Stomach smooth muscle (tissue), 2 donors: ENCODE results near the gene EIF6.
"Not testable (repeated sequence)": the region's sequence is repeated elsewhere in the genome, so short reads cannot be mapped to it uniquely, and the experiment has no call there.

Source experiments
- H3K27ac ChIP-seq: one replicate; pipeline ENCODE4 v1.7.0; 2013; ENCODE audit warnings: mild to moderate bottlenecking, low read length, inconsistent platforms
- H3K27me3 ChIP-seq, 2 donors: one replicate each; pipeline ENCODE4 v1.7.0; 2013; ENCODE audit warnings: low read length in 2 of 2; ENCODE audit not compliant: insufficient read depth in 2 of 2, control insufficient read depth in 1 of 2
- H3K36me3 ChIP-seq, 2 donors: one replicate each; pipeline ENCODE4 v1.7.0; 2013; ENCODE audit warnings: low read length in 2 of 2; ENCODE audit not compliant: control insufficient read depth in 2 of 2, insufficient read depth in 2 of 2
- H3K4me1 ChIP-seq: one replicate; pipeline ENCODE4 v1.7.0; 2013; ENCODE audit warnings: low read length; ENCODE audit not compliant: control insufficient read depth, insufficient read depth
- H3K4me3 ChIP-seq, 2 donors: one replicate each; pipeline ENCODE4 v1.7.0; 2013; ENCODE audit warnings: low read length in 2 of 2
- H3K9ac ChIP-seq, 2 donors: one replicate each; pipeline ENCODE4 v1.7.0; 2013; ENCODE audit warnings: low read length in 2 of 2, mild to moderate bottlenecking in 1 of 2
- H3K9me3 ChIP-seq, 2 donors: one replicate each; pipeline ENCODE4 v1.7.0; 2013; ENCODE audit warnings: low read length in 2 of 2; ENCODE audit not compliant: control insufficient read depth in 2 of 2
- donor health status: healthy.
- donor health status: Pancreatic carcinoma.

The EIF6 gene

GRCh38 chr20:35267092-35267491, 17.5 kb downstream of the EIF6 start:
- Histone ChIP-seq H3K27ac (no peak overlapping the region), H3K9ac (no peak overlapping the region)

GRCh38 chr20:35264755-35265154, 19.8 kb downstream of the EIF6 start:
- no peak overlapping the region for H3K4me3 ChIP-seq
- no peaks in the 10 kb centered on the region for H3K27me3 ChIP-seq
- peaks cover 6 to 17% of the 10 kb centered on the region in 2 donors for H3K36me3 ChIP-seq
- no peak overlapping the region for H3K9ac ChIP-seq
- no peaks in the 10 kb centered on the region for H3K9me3 ChIP-seq
- peaks cover 20% of the 10 kb centered on the region for H3K4me1 ChIP-seq
- no peak overlapping the region for H3K27ac ChIP-seq

More at GRCh38 chr20:35267092-35267491, 17.5 kb downstream of the EIF6 start:
- Histone ChIP-seq H3K9me3 (no peaks in the 10 kb centered on the region), H3K36me3 (peaks cover 17 to 26% of the 10 kb centered on the region in 2 donors), H3K27me3 (no peaks in the 10 kb centered on the region), H3K4me1 (peaks cover 20% of the 10 kb centered on the region), H3K4me3 (no peak overlapping the region)

GRCh38 chr20:35263532-35264341, 20.8 kb downstream of the EIF6 start:
- peak overlapping the region; percentile 57 to 58 for H3K9ac ChIP-seq
- peak overlapping the region; percentile 70 for H3K27ac ChIP-seq
- peaks cover 15% of the 10 kb centered on the region for H3K4me1 ChIP-seq
- no peaks in the 10 kb centered on the region for H3K9me3 ChIP-seq
- no peaks in the 10 kb centered on the region for H3K27me3 ChIP-seq
- H3K4me3 ChIP-seq: peak overlapping the region; percentile 46 to 55
- H3K36me3 ChIP-seq: peaks cover 6 to 15% of the 10 kb centered on the region in 2 donors

GRCh38 chr20:35262731-35263531, 21.6 kb downstream of the EIF6 start:
- H3K4me3 ChIP-seq: peak overlapping the region; percentile 46 to 55
- peak overlapping the region; percentile 70 for H3K27ac ChIP-seq
- H3K4me1 ChIP-seq: peaks cover 15% of the 10 kb centered on the region
- peak overlapping the region; percentile 57 to 58 for H3K9ac ChIP-seq
- H3K27me3 ChIP-seq, H3K9me3 ChIP-seq: not testable (repeated sequence)
- H3K36me3 ChIP-seq: peaks cover 6 to 11% of the 10 kb centered on the region in 2 donors

- H3K9ac ChIP-seq, H3K36me3 ChIP-seq, H3K4me3 ChIP-seq, H3K9me3 ChIP-seq, H3K27ac ChIP-seq, H3K27me3 ChIP-seq: not testable (repeated sequence)
- H3K4me1 ChIP-seq: peaks cover 15% of the 10 kb centered on the region
Measured at GRCh38 chr20:35262321-35262720, 22.3 kb downstream of the EIF6 start.

- Histone ChIP-seq H3K4me1 (peaks cover 15% of the 10 kb centered on the region), H3K4me3 (no peak overlapping the region), H3K9ac (no peak overlapping the region), H3K36me3 (peaks cover 3 to 4% of the 10 kb centered on the region in 2 donors), H3K9me3 (no peaks in the 10 kb centered on the region), H3K27ac (no peak overlapping the region), H3K27me3 (no peaks in the 10 kb centered on the region)
Measured at GRCh38 chr20:35260426-35260825, 24.1 kb downstream of the EIF6 start.

- Histone ChIP-seq H3K4me1 (no peaks in the 10 kb centered on the region), H3K4me3 (no peak overlapping the region), H3K27me3 (no peaks in the 10 kb centered on the region), H3K9me3 (no peaks in the 10 kb centered on the region), H3K9ac (no peak overlapping the region), H3K36me3 (peaks cover 0 to 8% of the 10 kb centered on the region in 2 donors), H3K27ac (no peak overlapping the region)
Measured at GRCh38 chr20:35257175-35257909, 27.2 kb downstream of the EIF6 start.

- Histone ChIP-seq H3K27me3 (no peaks in the 10 kb centered on the region), H3K27ac (no peak overlapping the region), H3K9ac (no peak overlapping the region), H3K36me3 (peaks cover 0 to 9% of the 10 kb centered on the region in 2 donors), H3K4me3 (no peak overlapping the region), H3K4me1 (no peaks in the 10 kb centered on the region), H3K9me3 (no peaks in the 10 kb centered on the region)
Measured at GRCh38 chr20:35254448-35254999, 30.0 kb downstream of the EIF6 start.

- no peak overlapping the region for H3K9ac ChIP-seq
- H3K4me1 ChIP-seq: no peaks in the 10 kb centered on the region
- no peak overlapping the region for H3K4me3 ChIP-seq
- H3K27me3 ChIP-seq: no peaks in the 10 kb centered on the region
- no peak overlapping the region for H3K27ac ChIP-seq
- peaks cover 0 to 9% of the 10 kb centered on the region in 2 donors for H3K36me3 ChIP-seq
- no peaks in the 10 kb centered on the region for H3K9me3 ChIP-seq
Measured at GRCh38 chr20:35253010-35253409, 31.6 kb downstream of the EIF6 start.

- H3K27ac ChIP-seq, H3K27me3 ChIP-seq, H3K4me1 ChIP-seq, H3K9me3 ChIP-seq, H3K4me3 ChIP-seq, H3K9ac ChIP-seq, H3K36me3 ChIP-seq: not testable (repeated sequence)
Measured at GRCh38 chr20:35252598-35252997, 32.0 kb downstream of the EIF6 start.
